Aorta (tissue), 5 donors: Measurements from ENCODE around the gene PPP2R3B. TPM values are rescaled to one million over a fixed set of nuclear protein-coding genes. Genes with fewer than 3 reads are reported as not detected.
"Not testable (repeated sequence)": the region's sequence is repeated elsewhere in the genome, so short reads cannot be mapped to it uniquely, and the experiment has no call there.

Experiments used
- ATAC-seq: fragments of 200-7000 bp; cut with Tn5 transposase; one replicate; pipeline ENCODE4 v1.9.1; 2022; ENCODE audit warnings: moderate library complexity; ENCODE audit not compliant: low FRiP score
- DNase-seq, 2 donors: peaks; one replicate each; pipeline ENCODE4 v3.0.0-alpha.2; 2020
- H3K27ac ChIP-seq, 2 donors: one replicate each; pipeline ENCODE4 v1.5.1; 2013; ENCODE audit warnings: low read length in 2 of 2, mild to moderate bottlenecking in 2 of 2, moderate library complexity in 2 of 2, control low read depth in 1 of 2, inconsistent platforms in 1 of 2, low read depth in 1 of 2
- H3K27me3 ChIP-seq, 2 donors: one replicate each; pipeline ENCODE4 v1.6.1; 2013; ENCODE audit warnings: control low read depth in 1 of 2, low read length in 1 of 2, mild to moderate bottlenecking in 1 of 2, moderate library complexity in 1 of 2; ENCODE audit not compliant: insufficient read depth in 2 of 2, control insufficient read depth in 1 of 2
- H3K36me3 ChIP-seq, 2 donors: one replicate each; pipeline ENCODE4 v1.6.1; 2013; ENCODE audit warnings: control low read depth in 1 of 2, low read length in 1 of 2, mild to moderate bottlenecking in 1 of 2; ENCODE audit not compliant: insufficient read depth in 2 of 2, control insufficient read depth in 1 of 2
- H3K4me1 ChIP-seq, 2 donors: one replicate each; pipeline ENCODE4 v1.6.1; 2013; ENCODE audit warnings: low read length in 2 of 2, control low read depth in 1 of 2, mild to moderate bottlenecking in 1 of 2, moderate library complexity in 1 of 2; ENCODE audit not compliant: insufficient read depth in 2 of 2, control insufficient read depth in 1 of 2
- H3K4me3 ChIP-seq, 2 donors: one replicate each; pipeline ENCODE4 v1.5.1; 2013; ENCODE audit warnings: low read length in 2 of 2, control low read depth in 1 of 2, mild to moderate bottlenecking in 1 of 2
- H3K9me3 ChIP-seq: one replicate; pipeline ENCODE4 v1.6.1; 2013; ENCODE audit warnings: mild to moderate bottlenecking, low read length; ENCODE audit not compliant: control insufficient read depth
- WGBS, 2 donors: extraction: QIAGEN DNeasy Blood & Tissue Kit; methylation state at CpG; one replicate each; pipeline ENCODE4 v1.1.7; 2013; 5-methylcytosine and 5-hydroxymethylcytosine counted together
- intact Hi-C, 2 donors: fragments of 100-400 bp; cut with DNase I; formaldehyde crosslinking; loops; one replicate each; pipeline versions ENCODE4 v1.14.2 to v1.15.0; 2022
- polyA plus RNA-seq, 2 donors: library from polyadenylated mRNA; stranded (reverse); fragments of 200-250 nt; gene quantifications; one replicate each; pipeline ENCODE4 v1.2.3, GENCODE V29; 2013
- total RNA-seq, 2 donors: library from RNA; stranded (reverse); fragmentation: NEBNext Ultra II Directional; extraction: Animal tissue kit (Norgen Biotek cat#: 25700); gene quantifications; one replicate each; pipeline ENCODE4 v1.2.1, GENCODE V29; 2021
- donor health status: healthy with polysubstance abuse.
- donor health status: Bipolar disorder and iron deficiency.
- donor health status: DM: no; HTN: no; CAD: no.
- donor health status: DM: no; HTN: no; CAD: no.
- donor health status: DM: yes; HTN: yes; CAD: no.

The PPP2R3B gene
- total and polyA plus RNA-seq, 4 donors: 3.1 to 41.8 (median 13.4) TPM

DNA sequence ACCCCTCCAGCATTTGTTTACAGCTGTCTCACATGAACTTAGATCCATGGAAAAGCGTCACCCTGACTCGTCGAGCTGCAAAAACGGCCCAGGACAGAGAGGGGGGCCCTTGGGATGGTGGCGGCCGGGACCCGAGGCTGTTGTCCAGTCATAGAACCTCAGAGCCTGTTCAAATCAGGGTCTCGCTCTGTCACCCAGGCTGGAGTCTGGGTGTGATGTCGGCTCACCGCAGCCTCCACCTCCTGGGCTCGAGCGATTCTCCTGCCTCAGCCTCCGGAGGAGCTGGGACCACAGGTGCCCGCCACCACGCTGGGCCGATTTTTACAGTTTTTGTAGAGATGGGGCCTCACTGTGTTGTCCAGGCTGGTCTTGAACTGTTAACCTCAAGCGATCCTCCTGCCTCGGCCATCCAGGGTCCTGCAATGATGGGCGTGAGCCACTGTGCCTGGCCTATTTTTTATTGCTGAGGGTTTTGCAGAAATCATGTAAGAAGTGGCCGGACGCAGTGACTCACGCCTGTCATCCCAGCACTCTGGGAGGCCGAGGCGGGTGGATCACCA is 42.6 kb upstream of the PPP2R3B start:
- no peaks in the 10 kb centered on the region for H3K27me3 ChIP-seq
- H3K4me3 ChIP-seq: no peak overlapping the region
- H3K4me1 ChIP-seq: no peaks in the 10 kb centered on the region
- 89 to 90% methylated on average over 21 to 24 of the region's 24 CpGs for WGBS, 2 donors
- no peak for ATAC-seq
- H3K9me3 ChIP-seq: no peaks in the 10 kb centered on the region
- no peaks in the 10 kb centered on the region for H3K36me3 ChIP-seq
- no peak overlapping the region for H3K27ac ChIP-seq
- peak in 1 of 2 donors; percentile 62 for DNase-seq
- intact Hi-C loops: no loop called here

DNA sequence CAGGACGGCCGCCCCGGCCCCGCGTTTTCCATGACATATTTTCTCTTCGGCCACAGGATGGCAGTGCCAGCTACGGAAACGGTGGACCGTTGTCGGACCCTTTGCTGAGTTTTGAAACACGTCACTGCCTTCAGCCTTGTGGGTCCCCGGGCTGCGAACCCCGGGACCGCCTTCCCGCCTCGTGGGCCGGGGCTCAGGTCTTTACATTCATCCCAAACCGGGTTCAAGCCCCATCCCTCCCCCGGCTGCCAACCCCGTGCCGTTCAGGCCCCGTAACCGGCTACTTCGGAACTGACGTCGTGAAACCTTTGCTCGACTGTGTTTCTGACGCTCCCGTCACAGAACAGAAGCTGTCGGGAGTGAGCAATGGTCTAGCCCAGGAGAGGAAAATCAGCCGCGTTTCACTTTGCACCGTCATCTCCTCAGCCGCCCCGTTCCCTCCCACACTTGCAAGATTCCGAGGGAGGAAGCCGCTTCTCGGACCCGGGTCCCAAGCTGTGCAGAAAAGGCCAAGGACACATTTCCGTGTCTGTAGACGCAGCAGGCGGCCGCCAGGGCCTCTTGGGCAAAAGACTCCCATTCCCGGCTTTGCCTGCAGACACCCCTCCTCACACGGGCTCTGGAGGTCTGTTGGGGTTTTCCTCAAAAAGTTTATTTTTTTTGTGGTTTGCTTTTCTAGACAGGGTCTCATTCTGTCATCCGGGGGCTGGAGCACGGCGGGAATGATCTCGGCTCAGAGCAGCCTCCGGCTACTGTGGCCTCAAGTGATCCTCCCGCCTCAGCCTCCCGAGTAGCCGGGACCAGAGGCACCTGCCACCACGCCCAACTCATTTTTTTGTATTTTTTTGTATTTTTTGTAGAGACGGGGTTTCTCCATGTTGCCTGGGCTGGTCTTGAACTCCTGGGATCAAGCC is 41.4 kb upstream of the PPP2R3B start:
- H3K9me3 ChIP-seq: no peaks in the 10 kb centered on the region
- no peak overlapping the region for H3K27ac ChIP-seq
- no peaks in the 10 kb centered on the region for H3K27me3 ChIP-seq
- no peaks in the 10 kb centered on the region for H3K36me3 ChIP-seq
- ATAC-seq (no peak), DNase-seq (no peak)
- WGBS, 2 donors: 11 to 13% methylated on average over 56 of the region's 56 CpGs
- no peak overlapping the region for H3K4me3 ChIP-seq
- H3K4me1 ChIP-seq: no peaks in the 10 kb centered on the region
- intact Hi-C loops: no loop called here

DNA sequence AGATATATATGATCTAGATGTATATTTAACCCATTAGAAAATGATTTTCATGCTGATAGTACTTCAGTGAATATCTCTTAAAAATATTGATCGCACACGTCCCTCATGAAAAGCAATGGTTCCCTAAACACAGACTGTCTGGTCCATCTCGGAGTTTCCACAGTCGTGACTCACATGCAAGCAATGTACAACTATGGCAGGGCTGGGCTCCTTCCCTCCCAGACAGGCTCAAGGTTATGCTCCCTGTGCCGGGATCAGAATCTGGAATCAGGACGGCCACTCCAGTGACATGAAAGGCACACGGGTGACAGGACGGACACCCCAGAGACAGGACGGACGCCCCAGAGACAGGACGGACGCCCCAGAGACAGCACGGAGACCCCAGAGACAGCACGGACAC is 40.2 kb upstream of the PPP2R3B start:
- no peak overlapping the region for H3K27ac ChIP-seq
- ATAC-seq (no peak), DNase-seq (no peak)
- no peaks in the 10 kb centered on the region for H3K4me1 ChIP-seq
- H3K27me3 ChIP-seq: no peaks in the 10 kb centered on the region
- H3K36me3 ChIP-seq: no peaks in the 10 kb centered on the region
- H3K4me3 ChIP-seq: no peak overlapping the region
- intact Hi-C loops: no loop called here
- 65 to 71% methylated on average over 14 of the region's 14 CpGs for WGBS, 2 donors
- no peaks in the 10 kb centered on the region for H3K9me3 ChIP-seq

DNA sequence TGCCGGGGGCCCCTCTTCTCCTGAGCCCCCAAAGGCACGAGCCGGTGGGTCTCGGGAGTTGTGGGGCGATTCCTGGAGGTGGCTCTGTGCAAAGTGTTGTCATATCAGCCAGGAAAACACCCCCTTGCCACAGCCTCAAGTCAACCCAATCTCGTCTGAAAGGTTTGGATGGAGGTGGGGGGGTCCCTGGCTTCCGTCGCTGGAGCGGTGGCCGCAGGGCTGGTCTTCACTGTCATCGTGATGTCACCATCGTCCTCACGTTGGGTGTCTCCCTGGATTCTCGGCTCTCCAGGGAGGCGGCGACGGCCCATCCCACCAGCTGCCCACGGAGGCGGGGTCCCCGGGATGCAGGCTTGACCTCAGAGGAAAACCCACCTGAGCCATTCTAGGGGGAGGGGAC is 38.3 kb upstream of the PPP2R3B start:
- intact Hi-C loops: no loop called here
- no peaks in the 10 kb centered on the region for H3K9me3 ChIP-seq
- H3K4me3 ChIP-seq: no peak overlapping the region
- ATAC-seq: no peak
- no peaks in the 10 kb centered on the region for H3K36me3 ChIP-seq
- H3K27ac ChIP-seq: no peak overlapping the region
- no peak for DNase-seq
- H3K27me3 ChIP-seq: no peaks in the 10 kb centered on the region
- no peaks in the 10 kb centered on the region for H3K4me1 ChIP-seq
- WGBS, 2 donors: 65 to 79% methylated on average over 20 of the region's 20 CpGs

DNA sequence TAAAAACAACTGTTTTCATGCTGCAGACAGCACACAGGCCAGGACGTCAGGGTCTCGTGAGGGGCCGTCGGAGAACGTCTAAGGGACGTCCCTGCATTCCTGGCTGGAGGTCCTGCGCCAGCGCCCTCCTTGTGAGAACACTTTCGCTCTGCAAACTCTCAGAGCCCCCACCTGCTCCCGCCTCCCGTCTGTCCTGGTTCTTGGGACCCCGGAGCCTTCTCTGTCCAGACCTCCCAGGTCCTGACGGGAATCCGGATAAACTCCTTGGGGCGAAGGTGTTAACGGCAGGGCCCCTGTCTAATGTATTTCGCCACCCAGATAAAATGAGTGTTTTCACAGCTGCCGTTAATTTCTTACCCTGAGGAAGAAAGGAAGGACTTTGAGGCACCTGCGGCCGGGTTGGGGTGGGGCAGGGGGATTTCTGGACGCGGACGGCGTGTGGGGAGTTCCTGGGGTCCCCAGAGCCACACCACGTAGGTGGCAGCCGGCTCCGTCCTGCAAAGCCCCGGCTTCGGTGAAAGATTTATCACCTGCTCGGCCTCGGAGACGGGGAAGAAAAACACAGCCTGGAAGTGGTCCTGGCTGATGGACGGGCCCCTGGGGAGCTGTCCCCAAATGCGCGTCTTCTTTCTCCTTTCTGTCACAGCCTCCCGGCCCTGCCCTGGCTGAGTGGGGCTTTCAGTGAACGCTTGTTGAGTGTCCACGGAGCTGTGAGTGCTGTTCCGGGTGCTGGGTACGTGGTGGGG is 35.1 kb upstream of the PPP2R3B start:
- H3K4me1 ChIP-seq: no peaks in the 10 kb centered on the region
- no peak overlapping the region for H3K4me3 ChIP-seq
- peak in 1 of 2 donors; percentile 20 for DNase-seq
- intact Hi-C loops: no loop called here
- no peaks in the 10 kb centered on the region for H3K27me3 ChIP-seq
- no peaks in the 10 kb centered on the region for H3K36me3 ChIP-seq
- no peaks in the 10 kb centered on the region for H3K9me3 ChIP-seq
- WGBS, 2 donors: 5 to 17% methylated on average over 40 of the region's 40 CpGs
- ATAC-seq: no peak
- no peak overlapping the region for H3K27ac ChIP-seq

DNA sequence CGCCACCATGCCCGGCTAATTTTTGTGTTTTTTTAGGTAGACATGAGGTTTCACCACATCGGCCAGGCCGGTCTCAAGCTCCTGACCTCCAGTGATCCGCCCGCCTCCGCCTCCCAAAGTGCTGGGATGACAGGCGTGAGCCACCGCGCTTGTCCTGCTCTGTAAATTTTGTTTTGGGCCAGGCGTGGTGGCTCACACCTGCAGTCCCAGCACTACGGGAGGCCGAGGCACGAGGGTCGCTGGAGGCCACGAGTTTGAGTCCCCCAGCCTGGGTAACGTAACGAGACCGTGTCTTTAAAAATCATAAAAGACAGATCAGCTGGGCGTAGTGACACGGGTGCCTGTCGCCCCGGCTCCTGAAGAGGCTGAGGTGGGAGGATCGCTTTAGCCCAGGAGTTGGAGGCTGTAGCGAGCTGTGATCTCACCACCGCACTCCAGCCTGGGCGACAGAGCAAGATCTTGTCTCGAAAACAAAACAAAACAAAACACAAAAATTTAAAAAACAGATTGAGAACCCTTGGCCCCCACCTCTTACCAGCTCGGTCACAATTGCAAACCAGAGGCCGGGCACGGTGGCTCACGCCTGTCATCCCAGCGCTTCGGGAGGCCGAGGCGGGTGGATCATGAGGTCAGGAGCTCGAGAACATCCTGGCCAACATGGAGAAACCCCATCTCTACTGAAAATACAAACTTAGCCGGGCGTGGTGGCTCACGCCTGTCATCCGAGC is 34.0 kb upstream of the PPP2R3B start:
- WGBS, 2 donors: 91 to 96% methylated on average over 41 of the region's 41 CpGs
- H3K27me3 ChIP-seq: no peaks in the 10 kb centered on the region
- no peaks in the 10 kb centered on the region for H3K4me1 ChIP-seq
- H3K4me3 ChIP-seq: no peak overlapping the region
- no peaks in the 10 kb centered on the region for H3K9me3 ChIP-seq
- intact Hi-C loops: no loop called here
- ATAC-seq (no peak), DNase-seq (peak in 1 of 2 donors; percentile 26)
- H3K27ac ChIP-seq: no peak overlapping the region
- no peaks in the 10 kb centered on the region for H3K36me3 ChIP-seq

DNA sequence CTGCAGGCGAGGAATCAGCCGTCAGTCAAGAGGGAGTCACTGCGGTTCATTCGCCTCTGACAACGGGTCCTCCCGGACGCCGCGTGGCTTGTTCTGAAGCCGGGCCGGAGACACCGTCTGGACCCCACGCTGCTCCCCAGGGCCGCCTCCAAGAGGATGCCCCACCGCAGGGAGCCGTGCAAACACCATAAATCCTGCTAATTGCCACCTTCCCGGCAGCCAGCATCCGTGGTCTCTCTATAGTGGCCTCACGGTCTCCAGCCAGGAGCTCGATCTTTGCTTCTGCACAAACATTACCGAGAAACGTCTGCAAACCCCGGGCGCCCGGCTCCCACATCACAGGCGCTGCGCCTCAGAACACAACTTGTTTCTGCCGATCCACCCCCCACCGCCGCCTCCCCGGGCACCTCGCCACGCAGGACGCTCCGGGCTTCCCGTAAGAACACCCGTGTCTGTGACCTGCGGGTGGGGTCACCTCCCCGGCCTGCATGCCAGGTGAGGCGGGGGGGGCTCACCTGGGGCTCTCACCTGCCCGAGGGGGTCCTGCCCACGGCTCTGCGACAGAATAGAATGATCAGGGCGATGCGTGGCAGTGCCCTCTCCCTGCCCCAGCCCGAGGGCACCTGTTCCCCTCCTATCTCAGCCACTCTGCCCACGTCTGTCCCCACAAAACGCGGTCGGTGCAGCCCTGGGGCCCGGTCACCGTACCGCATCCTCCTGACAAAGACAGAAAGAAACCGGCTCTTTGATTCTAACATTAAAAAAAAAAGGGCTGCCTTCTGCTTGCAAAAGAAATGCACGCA is 32.4 kb upstream of the PPP2R3B start:
- ATAC-seq (no peak), DNase-seq (peak in 1 of 2 donors; percentile 24)
- WGBS, 2 donors: 53 to 61% methylated on average over 54 to 55 of the region's 55 CpGs
- H3K9me3 ChIP-seq: no peaks in the 10 kb centered on the region
- H3K27ac ChIP-seq: no peak overlapping the region
- no peaks in the 10 kb centered on the region for H3K27me3 ChIP-seq
- no peaks in the 10 kb centered on the region for H3K36me3 ChIP-seq
- H3K4me1 ChIP-seq: no peaks in the 10 kb centered on the region
- intact Hi-C loops: no loop called here
- H3K4me3 ChIP-seq: no peak overlapping the region

DNA sequence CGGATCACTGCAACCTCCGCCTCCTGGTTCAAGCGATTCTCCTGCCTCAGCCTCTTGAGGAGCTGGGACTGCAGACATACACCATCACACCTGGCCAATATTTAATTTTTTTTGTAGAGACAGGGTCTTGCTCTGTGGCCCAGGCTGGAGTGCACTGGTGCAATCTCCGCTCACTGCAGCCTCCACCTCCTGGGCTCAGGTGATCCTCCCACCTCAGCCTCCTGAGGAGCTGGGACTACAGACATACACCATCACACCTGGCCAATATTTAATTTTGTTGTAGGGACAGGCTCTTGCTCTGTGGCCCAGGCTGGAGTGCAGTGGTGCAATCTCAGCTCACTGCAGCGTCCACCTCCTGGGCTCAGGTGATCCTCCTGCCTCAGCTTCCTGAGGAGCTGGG is 28.8 kb upstream of the PPP2R3B start:
- H3K9me3 ChIP-seq, H3K27ac ChIP-seq, intact Hi-C loops, H3K4me1 ChIP-seq, H3K36me3 ChIP-seq, ATAC-seq, H3K4me3 ChIP-seq, H3K27me3 ChIP-seq: not testable (repeated sequence)
- WGBS, 2 donors: 81 to 92% methylated on average over 5 of the region's 5 CpGs
- DNase-seq: peak in 1 of 2 donors; percentile 9
